HG02571 (cell line): ENCODE data around the gene ASB1.

Experiments
- ATAC-seq: cut with Tn5 transposase; IDR thresholded peaks from one replicate; pipeline ENCODE4 v1.9.1; 2021; ENCODE audit warnings: mild to moderate bottlenecking, moderate library complexity; ENCODE audit not compliant: unreplicated experiment

The ASB1 gene

DNA sequence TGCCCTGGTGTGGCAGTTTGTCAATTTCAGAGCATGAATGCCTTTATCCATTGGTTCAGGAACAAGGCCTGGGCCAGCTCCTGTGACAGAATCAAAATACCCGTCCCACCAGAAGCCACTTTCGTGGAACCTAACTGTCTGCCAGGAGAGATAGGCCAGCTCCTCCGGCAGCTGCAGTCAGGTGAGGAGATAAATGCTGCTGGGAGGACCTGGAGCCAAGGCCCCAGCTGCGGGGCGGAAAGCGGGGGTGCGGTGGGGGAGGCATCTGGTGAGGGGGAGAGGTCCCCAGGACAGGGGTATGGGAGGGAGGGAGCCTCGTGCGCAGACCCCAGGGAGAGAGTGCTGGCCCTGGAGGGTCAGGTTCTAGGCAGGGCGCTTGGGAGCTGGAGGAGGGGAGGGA is 4.4 kb upstream of the ASB1 start:
- no peak for ATAC-seq

DNA sequence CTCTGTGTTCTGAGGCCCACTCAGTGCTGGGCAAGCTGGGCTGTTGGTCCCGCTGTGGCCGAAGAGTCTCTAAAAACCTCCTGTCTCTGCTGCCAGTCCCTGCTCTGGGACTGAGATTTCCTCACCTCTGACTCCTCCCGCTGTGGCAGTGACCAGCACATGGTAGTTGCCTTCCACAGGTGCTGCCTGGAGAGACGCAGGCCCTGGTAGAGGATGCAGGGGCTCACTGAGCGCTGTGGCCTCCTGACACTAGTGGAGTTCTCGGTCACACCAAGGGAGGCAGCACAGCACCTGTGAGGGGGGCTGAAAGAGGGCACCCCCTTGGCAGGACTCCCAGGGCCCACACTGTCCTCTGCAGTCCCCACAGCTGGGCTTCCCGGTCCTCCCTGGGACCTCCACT is 3.8 kb upstream of the ASB1 start:
- ATAC-seq: no peak

DNA sequence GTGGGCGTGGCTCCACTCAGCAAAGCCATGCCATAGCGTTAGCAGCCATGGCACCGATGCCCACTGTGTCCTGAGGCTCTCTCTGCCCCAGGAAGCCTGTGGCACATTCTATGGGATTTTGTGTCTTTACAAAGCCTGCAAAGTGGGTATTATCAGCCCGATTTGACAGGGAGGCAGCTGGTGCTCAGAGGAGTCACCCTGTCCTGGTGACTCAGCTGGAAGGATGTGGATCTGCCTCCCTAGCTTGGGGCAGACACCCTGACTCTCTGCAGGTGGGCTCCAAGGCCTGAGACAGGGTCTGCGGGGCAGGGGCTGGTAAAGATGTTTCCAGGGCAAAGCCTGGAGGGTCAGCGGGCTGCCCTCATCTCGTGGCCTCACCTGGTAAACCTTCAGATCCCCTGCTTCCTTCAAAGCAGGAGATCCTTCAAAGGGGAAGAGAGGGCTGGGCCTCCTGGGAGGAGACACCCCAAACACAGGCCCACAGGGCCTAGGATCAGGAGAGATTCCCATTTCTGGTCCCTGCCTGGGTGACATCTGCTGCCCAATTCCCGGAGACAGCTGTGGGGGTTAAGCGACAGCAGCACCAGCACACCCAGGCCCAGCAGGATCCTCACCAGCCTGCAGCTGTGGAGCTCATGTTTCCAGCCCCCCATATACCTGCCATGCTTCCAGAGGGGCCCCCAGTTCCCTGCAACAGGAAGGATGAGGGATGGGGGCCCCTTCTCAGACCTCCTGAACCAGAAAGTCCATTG is 3.0 kb upstream of the ASB1 start:
- ATAC-seq: no peak

DNA sequence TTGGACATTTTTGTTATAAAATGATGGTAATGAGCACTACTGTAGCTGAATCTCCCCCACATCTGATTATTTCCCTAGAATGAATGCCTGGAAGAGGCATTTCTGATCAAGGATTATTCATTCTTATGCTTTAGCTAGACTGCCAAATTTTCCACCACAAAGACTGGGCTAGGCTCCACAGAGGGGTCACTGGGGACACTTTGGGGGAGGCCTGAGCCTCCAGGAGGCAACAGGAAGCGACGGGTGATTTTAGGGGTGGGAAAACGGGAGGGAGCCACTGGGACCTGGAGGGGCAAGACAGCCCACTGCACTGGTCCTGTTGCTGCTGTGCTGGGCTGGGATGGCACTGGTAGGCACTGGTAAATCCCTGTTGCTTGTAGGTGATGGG is 2.4 kb upstream of the ASB1 start:
- no peak for ATAC-seq

DNA sequence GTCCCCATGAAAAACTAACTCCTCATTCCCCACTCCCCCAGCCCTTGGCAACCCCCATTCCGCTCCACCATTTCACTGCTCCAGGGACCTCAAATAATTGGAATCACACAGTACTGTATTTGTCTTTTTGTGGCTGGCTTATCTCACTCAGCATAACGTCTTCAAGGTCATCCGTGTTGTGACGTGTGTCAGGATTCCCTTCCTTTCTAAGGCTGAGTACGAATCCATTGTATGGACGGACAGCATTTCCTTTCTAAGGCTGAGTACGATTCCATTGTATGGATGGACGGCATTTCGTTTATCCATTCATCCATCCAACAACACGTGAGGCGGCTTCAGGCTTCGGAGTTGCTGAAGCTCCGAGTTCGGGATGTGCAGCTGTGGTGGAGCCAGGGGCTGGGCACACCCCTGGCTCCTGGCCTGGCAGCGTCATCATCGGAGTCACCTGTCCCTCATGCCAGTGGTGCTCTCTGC is 1.2 kb upstream of the ASB1 start:
- no peak for ATAC-seq

DNA sequence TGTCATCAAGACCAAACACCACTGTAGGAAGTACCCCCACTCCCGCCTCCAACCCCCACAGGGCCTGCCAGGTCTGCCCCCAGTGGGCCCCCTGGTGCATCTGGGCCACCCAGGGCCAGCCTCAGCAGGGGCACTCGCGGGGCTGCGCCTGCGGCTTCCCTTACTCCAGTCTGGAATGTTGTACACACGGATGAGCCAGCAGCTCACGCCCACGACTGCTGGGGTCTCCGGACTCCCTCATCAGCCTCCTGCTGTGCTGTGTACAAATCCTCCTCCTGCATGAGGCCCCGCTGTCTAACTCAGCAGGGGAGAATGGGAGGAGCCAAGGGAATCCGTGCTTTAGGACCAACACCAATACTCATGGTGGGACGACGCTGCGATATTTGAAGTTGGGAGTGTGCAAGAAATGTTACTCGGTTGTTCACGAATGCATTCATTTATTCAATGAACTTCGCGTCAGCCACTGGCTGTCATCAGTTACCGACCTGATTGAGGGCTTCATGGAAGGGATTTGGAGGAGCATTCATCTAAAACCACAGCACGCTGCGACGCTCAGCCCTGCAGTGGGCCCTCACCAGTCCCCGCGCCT is 654 bp upstream of the ASB1 start:
- peak; percentile 5 for ATAC-seq

DNA sequence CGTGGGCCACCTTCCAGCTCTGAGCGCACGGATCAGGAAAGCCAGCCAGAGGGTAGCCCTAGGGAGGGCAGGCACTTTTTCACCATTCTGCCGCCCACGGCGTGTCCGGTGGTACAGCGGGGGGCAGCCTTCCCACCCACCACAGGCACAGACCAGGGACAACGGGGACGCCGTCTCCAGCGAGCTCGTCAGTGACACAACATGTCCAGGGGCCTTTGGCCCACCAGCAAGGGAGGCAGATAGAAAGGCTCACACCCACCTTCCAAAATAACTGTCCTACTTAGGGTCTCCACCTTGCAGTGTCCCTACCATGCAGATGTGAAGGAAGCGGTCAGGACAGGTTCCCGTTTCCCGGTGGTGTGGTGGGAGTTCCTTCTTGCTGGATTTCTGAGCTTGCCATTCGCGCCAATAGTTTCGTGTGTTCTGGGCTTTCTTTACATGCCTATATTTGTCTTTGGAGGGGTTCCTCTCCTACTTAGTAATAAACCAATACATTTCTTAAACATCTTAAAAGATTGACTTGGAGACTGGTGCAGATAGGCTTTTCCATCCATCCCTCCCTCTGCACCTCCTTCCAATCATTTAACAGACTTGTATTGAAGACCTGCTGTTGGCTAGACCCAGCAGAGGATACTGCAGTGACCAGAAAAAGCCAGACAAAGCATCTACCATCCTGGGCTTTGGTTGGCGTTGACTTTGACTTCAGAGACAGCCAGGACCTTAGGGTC is 872 bp downstream of the ASB1 start:
- peak; percentile 5 for ATAC-seq

DNA sequence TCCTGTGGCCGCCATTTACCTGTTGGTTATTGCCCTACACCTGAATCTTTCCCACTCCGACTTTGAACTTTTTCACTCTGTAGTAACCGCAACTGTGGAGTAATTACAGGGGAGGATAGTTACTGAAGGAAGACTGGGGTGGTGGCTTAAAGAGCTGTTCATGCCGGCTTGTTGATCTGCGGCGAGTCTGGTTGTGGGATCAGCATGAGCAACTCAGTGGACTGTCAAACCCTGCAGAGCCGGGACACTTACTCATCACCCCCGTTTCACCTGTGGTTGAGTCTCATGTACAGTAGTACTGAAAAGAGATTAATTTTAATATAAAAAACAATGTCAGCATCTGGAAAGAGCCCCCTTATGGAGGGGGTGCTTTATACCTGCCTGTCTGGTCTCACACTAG is 2.1 kb downstream of the ASB1 start:
- ATAC-seq: no peak

DNA sequence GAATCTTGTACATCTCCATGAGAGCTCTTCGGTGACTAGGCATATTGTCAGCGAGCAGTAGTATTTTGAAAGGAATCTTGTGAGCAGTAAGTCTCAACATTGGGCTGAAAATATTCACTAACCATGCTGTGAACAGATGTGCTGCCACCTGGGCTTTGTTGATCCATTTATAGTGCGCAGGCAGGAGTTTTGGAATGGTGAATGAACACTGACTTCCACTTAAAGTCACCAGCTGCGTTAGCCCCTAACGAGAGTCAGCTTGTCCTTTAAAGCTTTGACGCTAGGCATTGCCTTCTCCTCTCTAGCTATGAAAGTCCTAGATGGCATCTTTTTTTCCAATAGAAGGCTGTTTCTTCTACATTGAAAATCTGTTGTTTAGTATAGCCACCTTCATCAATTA is 4.1 kb downstream of the ASB1 start:
- ATAC-seq: no peak

DNA sequence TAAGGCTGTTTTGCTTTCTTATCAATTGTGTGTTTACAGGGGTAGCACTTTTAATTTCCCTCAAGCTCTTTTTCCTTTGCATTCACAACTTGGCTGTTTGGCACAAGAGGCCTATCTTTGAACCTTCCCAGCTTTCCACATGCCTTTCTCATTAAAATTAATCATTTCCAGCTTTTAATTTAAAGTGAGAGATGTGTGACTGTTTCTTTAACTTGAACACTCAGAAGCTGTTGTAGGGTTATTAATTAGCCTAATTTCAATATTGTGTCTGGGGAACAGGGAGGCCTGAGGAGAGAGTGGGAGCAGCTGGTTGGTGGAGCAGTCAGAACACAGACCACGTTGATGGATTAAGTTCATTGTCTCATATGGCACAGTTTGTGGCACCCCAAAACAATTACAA is 4.7 kb downstream of the ASB1 start:
- ATAC-seq: no peak

DNA sequence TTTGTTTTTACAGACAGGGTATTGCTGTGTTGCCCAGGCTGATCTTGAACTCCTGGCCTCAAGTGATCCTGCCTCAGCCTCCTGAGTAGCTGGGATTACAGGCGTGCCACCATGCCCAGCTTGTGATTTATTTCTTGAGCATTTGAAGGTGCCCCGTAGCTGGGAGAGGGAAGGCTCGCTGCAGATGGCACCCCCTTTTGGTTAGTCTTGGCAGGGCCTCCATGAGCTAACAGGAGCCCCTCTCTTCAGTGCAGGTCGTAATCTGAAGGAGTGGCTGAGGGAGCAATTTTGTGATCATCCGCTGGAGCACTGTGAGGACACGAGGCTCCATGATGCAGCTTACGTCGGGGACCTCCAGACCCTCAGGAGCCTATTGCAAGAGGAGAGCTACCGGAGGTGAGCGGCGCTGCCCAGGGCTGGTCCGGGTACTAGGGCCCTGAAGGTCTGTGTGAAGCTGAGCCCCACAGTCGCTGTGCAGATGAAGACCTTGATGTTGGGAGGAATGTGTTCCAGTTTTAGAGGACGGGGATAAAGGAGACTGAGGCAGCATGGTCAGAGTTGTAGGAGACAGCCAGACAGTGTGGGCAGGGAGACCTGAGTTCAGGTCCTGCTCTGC is 6.7 kb downstream of the ASB1 start:
- no peak for ATAC-seq

DNA sequence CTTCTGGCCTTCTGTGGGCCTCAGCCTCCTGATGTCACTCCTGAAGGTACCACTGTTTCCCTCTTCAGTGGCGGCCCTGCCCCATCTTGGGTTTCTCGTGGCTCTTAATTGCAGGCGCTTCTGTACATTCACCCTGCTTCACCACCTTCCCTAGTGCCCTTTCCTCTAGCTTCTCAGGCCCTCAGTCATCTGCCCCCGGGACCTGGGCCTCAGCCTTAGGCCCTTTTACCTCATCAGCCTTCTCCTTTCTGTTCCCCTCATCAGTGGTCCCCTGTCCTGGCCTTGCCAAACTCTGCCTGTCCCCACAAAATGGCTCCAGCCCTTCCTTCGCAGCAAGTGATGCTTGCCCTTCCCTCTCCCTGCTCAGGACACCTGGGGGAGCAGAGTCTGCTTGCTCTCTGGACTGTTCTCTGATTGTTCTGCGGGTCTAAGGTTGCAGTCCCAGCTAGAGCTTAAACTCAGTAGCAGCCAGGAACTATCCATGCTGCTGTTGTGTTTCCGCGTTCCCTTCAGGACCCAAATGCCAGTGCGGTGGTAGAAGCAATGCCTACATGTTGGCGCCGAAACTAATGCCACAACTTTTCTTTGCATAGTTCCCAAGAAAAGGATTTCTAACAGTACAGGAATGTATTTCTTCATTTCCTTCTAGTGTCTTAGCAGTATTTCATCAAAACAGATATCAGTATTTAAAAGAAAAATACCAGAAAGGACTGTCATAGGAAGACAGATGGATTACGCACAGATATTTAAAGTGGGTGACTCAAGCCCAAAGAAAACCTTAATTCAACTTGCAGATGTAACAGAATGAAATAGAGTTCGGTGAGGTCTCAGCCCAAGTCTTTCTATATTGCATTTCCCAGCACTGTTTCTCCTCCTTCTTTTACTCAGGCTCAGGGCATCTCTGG is 7.5 kb downstream of the ASB1 start:
- ATAC-seq: no peak

DNA sequence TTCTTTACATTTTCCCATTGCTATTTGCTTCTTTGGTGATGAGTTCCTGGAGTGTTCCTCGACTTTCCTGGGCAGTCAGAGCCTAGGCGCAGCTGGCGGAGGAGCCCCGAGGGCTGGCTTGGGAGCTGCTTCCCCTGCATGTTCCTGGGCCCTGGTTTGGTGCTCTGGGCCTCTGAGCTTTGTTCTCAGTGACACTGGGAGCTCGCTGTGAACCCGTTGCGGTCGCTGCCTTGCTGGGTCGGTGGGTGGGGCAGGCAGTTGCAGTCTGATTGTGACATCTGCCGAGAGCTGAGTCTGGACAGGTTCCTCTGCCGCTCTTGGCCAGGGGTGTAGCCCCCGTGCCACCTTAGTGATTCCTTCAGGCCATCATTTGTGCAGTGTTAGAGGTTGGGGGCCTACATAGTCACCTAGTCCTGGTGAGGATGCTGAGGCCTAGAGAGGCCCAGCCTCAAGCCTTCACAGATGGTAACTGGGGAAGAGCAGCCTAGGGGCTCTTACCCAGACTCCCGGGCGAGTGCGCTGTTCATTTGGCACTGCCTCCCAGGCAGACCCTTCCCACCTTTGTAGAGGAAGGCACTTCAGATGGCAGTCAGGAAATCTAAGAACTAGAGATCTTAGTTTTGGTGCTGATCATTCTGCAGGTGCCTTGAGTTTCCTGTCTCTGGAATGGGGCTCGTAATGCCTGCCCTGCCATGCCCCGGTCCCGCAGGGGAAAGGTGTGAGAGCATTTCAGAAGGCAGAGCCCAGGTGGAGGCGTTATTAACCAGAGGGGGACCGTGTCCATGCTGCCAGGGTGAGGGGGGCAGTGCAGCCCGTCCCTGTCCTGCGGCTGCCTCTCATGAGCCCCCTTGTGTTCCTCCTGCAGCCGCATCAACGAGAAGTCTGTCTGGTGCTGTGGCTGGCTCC is 8.4 kb downstream of the ASB1 start:
- ATAC-seq: no peak

DNA sequence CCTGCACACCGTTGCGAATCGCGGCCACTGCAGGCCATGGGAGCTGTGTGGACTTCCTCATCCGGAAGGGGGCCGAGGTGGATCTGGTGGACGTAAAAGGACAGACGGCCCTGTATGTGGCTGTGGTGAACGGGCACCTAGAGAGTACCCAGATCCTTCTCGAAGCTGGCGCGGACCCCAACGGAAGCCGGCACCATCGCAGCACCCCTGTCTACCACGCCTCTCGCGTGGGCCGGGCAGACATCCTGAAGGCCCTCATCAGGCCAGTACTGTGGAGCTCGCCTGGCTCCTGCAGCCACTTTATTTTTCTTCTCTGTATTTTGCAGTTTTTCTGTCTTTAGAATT is 9.0 kb downstream of the ASB1 start:
- ATAC-seq: no peak

DNA sequence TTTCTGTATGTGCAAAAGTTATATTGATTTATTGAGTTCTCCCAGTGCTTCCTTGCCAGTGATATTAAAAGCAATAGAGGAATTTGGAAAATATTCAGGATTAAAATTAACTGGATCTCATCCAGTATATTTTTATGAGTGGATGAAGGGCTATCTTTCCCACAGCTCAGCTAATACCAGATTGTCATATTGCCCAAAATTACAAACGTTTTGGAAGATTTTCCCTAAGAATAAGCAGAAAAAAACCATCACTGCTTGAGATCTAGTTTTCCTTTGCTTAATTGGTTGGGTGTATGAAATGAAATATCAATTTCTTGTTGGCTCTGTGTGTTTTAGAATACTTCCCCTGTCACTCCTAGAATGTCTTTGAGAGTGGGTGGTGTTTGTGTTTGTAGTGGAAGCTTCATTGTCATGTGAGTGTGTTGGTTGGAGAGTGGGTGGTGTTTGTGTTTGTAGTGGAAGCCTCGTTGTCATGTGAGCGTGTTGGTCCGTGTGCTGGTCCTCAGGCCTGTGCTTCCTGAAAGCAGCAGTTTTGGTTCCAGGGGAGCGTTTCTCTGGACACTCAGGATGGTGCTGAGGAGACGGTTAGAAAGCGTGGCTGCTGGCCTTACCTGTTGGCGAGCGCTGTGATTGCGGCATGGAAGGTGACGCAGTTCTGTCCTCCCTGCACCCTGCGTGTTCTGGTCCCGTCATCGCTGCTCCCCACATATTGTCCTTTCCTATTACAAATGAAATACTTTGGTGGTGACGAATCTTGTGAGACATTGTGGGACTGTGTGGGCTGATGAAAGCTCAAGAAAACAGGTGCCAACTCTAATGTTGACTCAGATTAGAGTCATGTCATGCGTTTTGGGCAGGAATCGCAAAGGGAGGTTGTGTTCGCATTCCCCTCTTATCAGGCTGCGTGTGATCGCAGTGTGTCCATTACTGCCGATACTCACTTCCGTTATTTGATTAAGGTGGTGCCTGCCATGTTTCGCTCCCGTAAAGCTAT is 12.4 kb downstream of the ASB1 start:
- ATAC-seq: no peak

DNA sequence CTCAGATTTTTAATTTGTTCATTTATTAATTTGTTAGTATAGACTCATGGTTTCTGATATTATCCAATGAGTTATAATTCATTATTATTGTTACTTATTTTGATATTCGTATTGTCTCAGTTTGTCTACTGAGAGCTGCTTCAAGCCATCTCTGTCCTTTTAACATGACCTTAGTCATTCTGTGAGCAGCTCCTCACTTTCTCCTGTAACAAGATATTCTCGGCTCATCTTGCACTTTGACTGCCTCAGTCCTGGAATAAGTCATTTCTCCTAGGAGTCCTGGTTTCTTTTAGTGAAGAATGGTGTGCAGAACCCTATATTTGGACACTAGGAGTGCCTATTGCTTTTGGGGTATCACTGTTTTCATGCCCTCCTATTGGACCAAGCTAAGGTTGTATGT is 13.2 kb downstream of the ASB1 start:
- ATAC-seq: no peak

DNA sequence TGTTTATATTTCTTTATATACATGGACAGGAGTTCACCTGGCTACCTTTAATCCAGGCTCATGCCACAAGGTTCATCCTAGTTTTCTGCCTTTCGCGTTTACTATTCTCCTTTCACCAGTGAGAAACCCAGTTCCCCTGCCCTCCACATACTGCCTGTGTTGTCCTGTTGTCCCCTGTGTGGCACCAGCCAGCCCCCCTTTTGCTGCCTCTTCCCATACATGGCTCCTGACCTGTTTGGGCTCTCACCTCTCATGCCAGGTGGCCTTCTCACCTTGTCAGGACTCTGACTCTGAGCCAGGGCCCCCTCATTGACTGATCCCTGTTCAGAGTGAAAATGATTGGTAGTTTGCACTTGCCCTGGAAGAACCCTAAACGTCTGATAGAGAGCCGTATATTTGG is 13.6 kb downstream of the ASB1 start:
- no peak for ATAC-seq

DNA sequence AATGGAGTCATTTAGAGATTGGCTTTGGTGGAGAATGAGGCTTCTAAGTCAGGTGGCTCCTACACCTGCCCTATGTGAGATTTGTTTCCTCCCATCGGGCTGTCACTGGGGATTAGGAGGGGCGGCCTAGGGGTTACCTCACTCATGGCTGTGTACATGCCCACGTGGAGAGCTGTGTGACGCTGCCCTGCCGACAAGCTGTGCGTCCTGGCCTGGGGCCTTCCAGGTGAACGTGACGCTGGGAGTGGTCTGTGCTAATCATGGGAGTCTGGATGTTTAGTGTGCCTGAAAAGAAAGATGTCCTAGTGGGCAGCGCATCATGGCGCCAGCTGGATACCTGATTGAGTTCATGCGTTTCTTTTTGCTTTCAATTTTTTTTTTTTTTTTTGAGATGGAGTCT is 14.0 kb downstream of the ASB1 start:
- no peak for ATAC-seq
